Activated naive CD4-positive, alpha-beta T cell treated with Interleukin-2 at 50 U/mL for 16 hours (primary cell): ENCODE results near the gene MREG.
A peak's percentile ranks its signal among the peaks of the same experiment; 100 is the strongest.
"Not testable (repeated sequence)": the region's sequence is repeated elsewhere in the genome, so short reads cannot be mapped to it uniquely, and the experiment has no call there.

Experiments used
- DNase-seq: peaks from one replicate; pipeline ENCODE4 v3.0.0-alpha.2; 2020

MREG gene

GRCh38 chr2:215952860-215953637, 60.3 kb downstream of the MREG start:
- DNase-seq, result no peak

GRCh38 chr2:215951558-215951957, 61.8 kb downstream of the MREG start:
- no peak for DNase-seq

DNA sequence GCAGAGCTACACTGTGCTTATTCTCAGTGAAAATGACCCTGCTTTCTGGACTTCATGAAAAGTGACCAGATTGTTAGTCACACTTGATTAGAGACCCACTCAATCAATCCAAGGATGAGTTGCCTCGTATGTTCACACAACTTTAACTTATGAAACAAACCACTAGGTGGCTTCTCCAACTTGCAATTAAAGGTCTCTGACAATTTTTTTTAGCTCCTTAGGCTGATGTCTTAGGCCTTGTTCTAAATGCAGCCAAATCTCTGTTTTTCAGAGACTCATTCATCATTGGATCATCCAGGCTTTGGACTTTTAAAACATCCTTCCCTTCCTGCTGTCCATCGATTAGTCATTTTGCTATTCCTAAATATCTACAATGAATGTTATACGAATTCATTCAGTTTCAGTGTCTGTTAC, 63.4 kb downstream of the MREG start:
- DNase-seq, result no peak

- DNase-seq, result no peak
These were observed 65.3 kb downstream of the MREG start for GRCh38 chr2:215948051-215948450.

DNA sequence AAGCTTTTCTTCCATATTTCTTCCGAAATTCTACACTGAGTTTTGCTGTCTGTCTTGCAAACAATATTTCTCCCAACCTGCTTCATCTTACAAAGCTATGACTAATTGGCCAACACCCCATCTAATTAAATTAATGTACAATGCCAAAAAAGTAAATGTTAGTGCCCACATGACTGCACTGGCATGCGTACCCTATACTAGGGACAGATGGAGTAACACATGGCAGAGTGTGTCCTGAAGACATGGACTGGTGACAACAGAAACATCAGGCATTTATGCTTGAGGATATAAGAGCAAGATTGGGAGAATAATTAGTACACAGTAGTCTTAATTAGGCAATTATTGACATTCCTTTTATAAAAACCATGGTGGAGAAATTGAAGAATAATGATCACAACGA, 66.8 kb downstream of the MREG start:
- DNase-seq, result no peak

GRCh38 chr2:215942194-215942593, 71.2 kb downstream of the MREG start:
- DNase-seq, result no peak

- DNase-seq, result no peak
These were observed 71.6 kb downstream of the MREG start for GRCh38 chr2:215941726-215942125.

GRCh38 chr2:215940645-215941184, 72.6 kb downstream of the MREG start:
- DNase-seq, result no peak

GRCh38 chr2:215937190-215937589, 76.2 kb downstream of the MREG start:
- no peak for DNase-seq

GRCh38 chr2:215933151-215933550, 80.2 kb downstream of the MREG start:
- DNase-seq, result no peak

GRCh38 chr2:215931256-215931903, 82.0 kb downstream of the MREG start:
- DNase-seq, result peak; percentile 46

DNA sequence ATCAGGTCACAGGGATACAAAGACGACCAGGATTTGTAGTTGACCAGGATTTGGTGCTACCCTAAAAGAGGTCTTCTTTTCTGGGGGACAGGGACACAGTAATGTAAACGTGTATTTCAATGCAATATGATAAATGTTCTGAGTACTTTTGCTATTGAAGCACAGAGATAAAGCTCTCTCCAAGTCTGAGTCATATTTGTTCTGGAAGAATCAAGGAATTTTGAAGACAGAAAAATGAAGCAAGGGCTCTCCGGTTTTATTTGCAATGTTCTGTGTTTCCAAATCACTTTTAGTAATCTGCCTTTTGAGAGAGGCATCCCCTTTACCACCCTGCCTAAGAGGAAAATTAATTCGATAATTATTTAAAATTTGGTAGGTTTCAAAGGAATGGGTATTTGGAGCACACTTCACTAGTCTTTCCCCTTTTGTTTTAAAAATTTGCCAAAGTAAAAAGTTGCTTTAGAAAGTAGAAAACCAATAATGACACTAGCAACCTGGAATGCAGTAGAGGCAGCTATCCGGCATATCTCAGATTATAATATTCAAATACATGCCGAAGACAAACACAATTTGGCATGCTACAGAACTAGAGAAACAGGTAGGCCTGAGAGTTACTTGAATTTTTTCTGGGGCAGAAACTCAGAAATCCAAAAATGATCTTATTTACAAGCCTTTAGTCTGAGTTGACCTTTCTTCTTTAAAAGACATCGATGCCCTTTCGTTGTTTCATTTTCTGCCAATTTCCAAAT, 82.7 kb downstream of the MREG start:
- DNase-seq, result no peak

- DNase-seq, result no peak
These were observed 83.6 kb downstream of the MREG start for GRCh38 chr2:215929602-215930335.

GRCh38 chr2:215928086-215928485, 85.3 kb downstream of the MREG start:
- DNase-seq, result no peak

DNA sequence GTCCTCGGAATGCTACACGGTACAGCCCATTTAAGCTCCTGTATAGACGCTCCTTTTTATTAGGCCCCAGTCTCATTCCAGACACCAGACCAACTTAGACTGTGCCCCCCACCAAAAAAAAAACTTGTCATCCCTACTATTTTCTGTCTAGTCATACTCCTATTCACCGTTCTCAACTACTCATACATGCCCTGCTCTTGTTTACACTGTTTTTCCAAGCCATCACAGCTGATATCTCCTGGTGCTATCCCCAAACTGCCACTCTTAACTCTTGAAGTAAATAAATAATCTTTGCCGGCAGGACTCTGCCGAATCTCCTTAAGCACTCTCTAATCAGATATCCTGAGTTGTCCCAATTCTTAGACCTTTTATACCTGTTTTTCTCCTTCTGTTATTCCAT, 86.4 kb downstream of the MREG start:
- not testable (repeated sequence) for DNase-seq

GRCh38 chr2:215921895-215922294, 91.5 kb downstream of the MREG start:
- no peak for DNase-seq

DNA sequence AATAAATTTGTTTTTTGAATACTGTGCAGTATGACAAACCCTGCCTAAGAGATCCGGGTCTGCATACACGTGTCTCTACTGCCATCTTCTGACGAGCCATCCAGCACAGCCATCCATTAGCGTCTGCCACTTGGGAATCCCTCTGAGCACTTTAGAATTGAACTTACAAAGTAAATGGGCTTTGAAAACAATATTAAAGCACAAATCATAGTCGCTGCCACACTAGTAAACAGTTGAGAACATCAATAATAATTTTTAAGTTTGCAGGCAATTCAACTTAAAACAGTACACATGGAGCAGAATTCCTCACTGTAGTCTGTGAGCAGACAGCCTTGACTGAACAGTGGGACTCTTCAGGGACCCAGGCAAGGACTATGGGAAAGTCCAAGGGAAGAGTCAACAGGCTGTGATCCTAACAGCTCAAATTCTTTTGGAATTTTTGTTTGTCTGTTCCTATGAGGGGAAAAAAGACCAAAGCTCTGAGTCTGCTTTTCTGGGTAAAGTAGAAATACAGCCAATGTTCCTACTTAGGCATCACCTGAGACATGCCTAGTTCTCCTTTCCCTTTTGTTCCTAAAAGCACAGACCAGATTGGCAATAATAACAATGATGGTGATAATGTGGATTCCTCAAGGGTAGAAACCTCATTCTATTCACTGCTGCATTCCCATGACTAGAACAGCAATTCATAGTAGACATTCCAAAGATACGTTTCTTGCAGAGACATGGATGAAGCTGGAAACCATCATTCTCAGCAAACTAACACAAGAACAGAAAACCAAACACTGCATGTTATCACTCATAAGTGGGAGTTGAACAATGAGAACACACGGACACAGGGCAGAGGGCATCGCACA, 92.9 kb downstream of the MREG start:
- DNase-seq, result peak; percentile 46

- no peak for DNase-seq
These were observed 93.6 kb downstream of the MREG start for GRCh38 chr2:215919624-215920243.

DNA sequence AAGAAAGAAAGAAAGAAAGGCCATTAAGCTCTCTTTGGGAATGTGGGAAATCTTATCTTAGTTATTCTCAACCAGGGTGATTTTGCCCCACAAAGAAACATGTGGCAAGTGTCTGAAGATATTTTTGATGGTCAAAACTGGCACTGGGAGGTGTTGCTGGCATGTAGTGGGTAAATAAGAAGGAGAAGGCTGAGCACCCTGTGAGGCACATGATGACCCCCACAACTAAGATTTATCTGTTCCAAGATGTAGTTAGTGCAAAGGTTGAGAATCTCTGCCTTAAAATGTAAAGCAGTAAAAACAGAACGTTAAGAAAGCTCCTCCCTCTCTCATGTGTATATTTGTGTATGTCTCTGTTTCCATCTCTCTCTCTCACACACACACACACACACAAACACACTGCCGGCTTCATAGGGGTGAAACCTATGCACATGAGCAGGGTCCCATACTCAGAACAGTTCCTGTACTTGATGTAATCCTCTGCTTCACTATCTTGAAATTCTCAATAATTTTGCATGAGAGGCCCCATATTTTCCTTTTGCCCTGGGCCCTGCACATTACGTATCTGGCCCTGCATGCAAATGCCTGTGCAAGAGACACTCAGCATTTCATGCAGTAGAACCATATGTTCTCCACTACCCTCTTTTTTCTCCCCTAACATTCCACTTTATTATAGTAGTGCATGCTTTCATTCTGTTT, 94.3 kb downstream of the MREG start:
- DNase-seq, result no peak

- no peak for DNase-seq
These were observed 95.3 kb downstream of the MREG start for GRCh38 chr2:215917953-215918620.
